Activated T-cell treated with anti-CD3 and anti-CD28 coated beads for 48 hours (primary cell): ENCODE results near the gene MRPS34.

Experiments
- DNase-seq: peaks from one replicate; pipeline ENCODE4 v3.0.0-alpha.2; 2020; ENCODE audit warnings: low read depth

The MRPS34 gene

GRCh38 chr16:1794221-1794871 is 21.4 kb upstream of the MRPS34 start:
- DNase-seq: no peak

- no peak for DNase-seq
These were observed 20.8 kb upstream of the MRPS34 start, which contains the start of gene IGFALS for GRCh38 chr16:1793578-1794220. IGFALS (minus strand) TSS chr16:1793705; CDS start chr16:1793652, 53 bp downstream.

GRCh38 chr16:1792836-1793577 is 20.1 kb upstream of the MRPS34 start:
- no peak for DNase-seq

GRCh38 chr16:1791943-1792812 is 19.2 kb upstream of the MRPS34 start:
- no peak for DNase-seq

GRCh38 chr16:1791256-1791942 is 18.5 kb upstream of the MRPS34 start:
- DNase-seq: no peak

- no peak for DNase-seq
These were observed 17.8 kb upstream of the MRPS34 start for GRCh38 chr16:1790611-1791255.

GRCh38 chr16:1790261-1790610 is 17.3 kb upstream of the MRPS34 start:
- DNase-seq: no peak

GRCh38 chr16:1789643-1790045 is 16.7 kb upstream of the MRPS34 start:
- no peak for DNase-seq

GRCh38 chr16:1788708-1789100 is 15.8 kb upstream of the MRPS34 start:
- no peak for DNase-seq

GRCh38 chr16:1788095-1788707 is 15.3 kb upstream of the MRPS34 start:
- no peak for DNase-seq

GRCh38 chr16:1787322-1788094 is 14.6 kb upstream of the MRPS34 start:
- DNase-seq: no peak

GRCh38 chr16:1787056-1787321 is 14.1 kb upstream of the MRPS34 start:
- no peak for DNase-seq

- DNase-seq: no peak
These were observed 13.5 kb upstream of the MRPS34 start for GRCh38 chr16:1786242-1787055.

GRCh38 chr16:1785846-1786170 is 12.9 kb upstream of the MRPS34 start:
- DNase-seq: no peak

GRCh38 chr16:1784977-1785845 is 12.3 kb upstream of the MRPS34 start:
- no peak for DNase-seq

GRCh38 chr16:1782408-1783264 is 9.7 kb upstream of the MRPS34 start, which contains the start of the genes NUBP2 and SPSB3:
NUBP2 (plus strand) TSS chr16:1782960; CDS start chr16:1783021, 61 bp downstream.
SPSB3 (minus strand) TSS chr16:1782571; CDS start chr16:1781483, 1,088 bp downstream.
- DNase-seq: peak; percentile 97

- DNase-seq: no peak
These were observed 8.9 kb upstream of the MRPS34 start for GRCh38 chr16:1781758-1782407.
